Stimulated activated CD8-positive, alpha-beta memory T cell treated with anti-CD3 and anti-CD28 coated beads, Interleukin-15, amount 100 ng/mL, for 1 hour (primary cell): Measurements from ENCODE around the gene ROR1.
"Not testable (repeated sequence)": the region's sequence is repeated elsewhere in the genome, so short reads cannot be mapped to it uniquely, and the experiment has no call there.

Source experiments
- DNase-seq: peaks from one replicate; pipeline ENCODE4 v3.0.0-alpha.2; 2020; ENCODE audit warnings: low read depth

Gene ROR1

DNA sequence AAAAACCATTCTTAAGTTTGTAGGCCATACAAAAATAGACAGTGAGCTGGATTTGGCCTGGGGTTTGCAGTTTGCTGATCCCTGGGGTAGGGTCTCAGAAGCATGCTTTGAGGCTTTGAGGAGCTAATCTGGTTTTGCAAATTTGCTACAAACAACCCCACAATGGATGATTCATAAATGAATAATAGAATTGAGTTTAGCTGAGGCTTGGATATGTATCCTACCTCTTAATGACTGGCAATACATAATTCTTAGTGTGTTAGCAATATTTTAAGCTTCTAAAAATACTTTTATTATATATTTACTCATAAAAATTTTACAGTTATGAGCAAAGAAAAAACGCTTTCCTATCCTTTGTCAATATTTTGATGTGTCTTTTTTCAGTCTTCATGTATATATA, 50.6 kb downstream of the ROR1 start:
- DNase-seq: no peak

DNA sequence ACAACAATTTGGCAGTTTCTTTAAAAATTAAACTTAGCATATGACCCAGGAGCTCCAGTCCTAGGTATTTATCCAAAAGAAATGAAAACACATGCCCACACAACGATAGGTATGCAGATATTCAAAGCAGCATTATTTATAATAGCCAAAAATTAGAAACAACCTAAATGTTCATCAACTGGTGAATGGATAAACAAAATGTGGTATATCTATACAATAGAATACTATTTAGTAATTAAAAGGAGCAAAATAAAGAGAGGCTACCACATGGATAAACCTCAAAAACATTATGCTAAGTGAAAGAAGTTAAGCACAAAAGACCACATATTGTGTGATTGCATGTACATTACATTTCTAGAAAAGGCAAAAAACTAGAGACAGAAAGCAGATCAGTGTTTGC, 51.3 kb downstream of the ROR1 start:
- DNase-seq: no peak

GRCh38 chr1:63826246-63826861, 52.5 kb downstream of the ROR1 start:
- DNase-seq: not testable (repeated sequence)

DNA sequence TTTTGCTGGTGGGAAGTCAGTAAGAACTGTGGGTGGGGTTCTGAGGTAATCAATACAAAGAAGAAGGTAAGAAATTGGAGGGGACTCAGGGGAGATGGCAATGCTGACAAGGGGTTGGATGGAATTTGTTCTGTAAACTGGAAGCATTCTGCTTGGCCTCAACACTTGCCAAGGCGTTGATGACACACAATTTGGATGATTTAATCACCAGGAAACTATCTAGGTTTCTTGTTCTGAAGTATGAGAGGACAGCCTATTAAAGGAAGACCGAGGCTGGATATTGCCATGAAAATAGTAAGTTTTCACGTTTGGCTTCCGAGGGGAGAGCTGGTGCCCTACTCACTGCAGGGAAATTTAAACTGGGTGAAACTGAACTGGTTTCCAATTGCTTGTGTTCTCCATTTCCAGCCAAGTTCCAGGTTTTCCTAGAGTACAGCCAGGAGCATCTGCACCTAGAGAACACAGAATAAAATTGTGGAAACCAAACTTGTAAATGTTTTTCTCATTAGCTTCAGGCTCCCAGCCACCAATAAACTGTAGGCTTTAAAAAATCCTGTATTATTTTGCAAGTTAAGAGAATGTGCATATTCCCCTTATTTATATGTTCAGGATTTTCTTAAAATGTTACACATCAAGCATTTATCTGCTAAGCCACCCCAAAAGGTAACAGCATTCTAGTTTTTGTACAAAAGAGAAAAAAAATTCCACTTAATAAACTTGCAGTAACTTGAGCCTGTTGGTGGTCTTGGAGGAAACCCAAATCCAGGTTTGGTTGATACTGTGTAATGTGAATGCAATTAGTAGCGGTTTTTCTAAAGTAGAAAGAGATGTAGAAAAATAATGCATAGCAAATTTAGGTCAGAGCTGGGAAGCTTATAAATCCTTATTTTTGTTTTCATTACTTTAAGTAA, 53.8 kb downstream of the ROR1 start:
- no peak for DNase-seq

DNA sequence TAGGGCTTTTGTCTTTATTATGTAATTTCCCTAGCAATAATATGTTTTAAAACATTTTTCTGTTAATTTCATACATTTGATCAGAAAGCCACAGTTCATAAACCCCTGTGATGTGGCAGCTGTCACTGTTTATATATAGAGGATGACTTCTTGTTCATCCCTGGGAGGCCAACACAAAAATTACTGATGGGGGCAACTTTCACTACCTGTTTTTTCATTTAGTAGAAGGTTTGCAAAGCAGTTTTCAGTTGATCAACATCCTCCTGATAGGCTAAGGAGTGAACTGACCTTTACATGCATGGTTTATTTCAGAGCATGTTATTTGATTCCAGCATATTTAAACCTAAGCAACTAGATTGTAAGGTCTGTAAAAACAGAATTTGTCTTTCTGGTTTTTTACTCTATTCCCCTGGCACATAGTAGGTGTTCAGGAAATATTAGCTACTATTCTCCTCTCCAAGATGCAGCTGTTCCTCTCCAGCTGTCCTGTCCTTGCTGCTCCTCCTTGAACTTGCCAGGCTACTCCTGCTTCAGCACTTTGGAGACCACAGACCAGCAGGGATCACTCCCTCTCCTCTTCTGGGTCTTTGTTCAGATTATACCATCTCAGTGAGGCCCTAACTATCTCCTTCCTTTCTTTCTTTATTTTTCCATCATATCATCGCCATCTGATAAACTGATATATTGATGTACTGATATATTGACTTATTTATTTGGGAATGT, 54.7 kb downstream of the ROR1 start:
- no peak for DNase-seq

- DNase-seq: no peak
Observed at GRCh38 chr1:63829349-63830327, 55.8 kb downstream of the ROR1 start.

GRCh38 chr1:63831409-63831808, 57.6 kb downstream of the ROR1 start:
- no peak for DNase-seq

DNA sequence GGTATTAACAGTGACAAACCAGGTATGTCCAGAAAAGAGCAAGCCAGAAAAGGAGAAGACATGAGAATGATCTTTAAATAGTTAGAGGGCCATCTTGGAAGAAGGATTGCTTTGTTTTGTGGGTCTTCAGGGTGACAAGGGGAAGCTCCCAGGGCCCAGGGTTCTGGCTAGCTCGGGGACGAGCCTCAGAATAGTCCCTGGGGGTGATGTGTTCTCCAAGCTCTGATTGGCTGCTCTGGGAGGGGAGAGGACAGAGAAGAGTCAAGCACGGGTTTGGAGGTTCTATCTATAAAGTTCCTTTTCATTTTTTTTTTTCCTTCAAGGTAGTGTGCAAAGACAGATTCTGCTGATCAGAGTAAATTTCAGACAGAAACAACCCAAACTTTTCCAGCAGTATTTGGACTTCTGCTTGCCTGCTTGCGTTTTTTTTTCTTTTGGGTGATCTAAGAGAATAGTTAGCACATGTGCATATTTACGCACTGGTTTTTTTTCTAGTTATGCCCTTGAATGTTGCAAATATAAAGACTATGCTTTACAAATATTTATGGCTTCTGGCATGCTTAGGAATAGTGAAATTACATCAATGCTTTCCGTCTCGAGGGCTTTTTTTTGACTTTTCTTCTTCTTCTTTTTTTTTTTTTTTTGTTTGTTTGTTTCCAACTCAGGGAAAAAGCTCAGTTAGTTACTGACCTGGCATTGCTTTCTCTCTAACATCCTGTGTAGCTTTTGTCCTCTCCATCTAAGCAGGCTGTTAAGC, 59.7 kb downstream of the ROR1 start:
- no peak for DNase-seq

DNA sequence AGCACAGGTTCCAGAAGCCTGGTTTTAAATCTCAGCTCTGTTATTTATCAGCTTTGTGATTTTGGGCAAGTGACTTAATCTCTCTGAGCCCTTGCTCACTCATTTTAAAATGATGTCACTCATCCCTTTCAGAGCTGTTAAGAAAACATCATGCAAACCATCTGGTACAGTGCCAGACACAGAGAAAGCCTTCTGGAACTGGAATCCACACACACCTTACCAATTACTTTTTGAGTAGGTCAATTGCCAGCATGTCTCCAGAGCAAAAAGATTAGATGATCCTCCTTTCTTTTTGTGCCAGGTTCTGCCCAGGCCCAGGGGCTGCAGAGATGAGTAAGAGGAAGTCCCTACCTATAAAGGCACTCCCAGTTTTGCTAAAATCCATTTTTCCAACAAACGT, 61.3 kb downstream of the ROR1 start:
- DNase-seq: no peak

DNA sequence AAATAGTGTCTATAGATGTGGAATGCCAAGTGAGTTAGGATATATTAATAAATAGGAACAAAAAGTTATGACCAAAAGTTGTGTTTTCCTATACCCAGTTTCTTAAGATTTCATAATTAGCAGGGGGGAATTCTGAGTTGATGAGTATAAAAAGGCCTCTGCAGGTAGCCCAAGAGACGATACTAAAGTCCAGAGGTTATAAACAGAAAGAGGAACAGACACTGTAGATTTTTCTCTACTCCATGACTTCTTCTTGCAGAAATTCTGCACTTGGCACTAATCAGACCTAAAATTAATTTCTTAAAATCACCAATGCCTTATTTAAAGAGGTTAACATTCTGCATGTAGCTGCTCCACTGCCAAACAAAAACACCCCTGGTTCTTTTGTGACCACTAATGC, 62.6 kb downstream of the ROR1 start:
- DNase-seq: no peak

GRCh38 chr1:63836830-63837229, 63.0 kb downstream of the ROR1 start:
- DNase-seq: no peak

DNA sequence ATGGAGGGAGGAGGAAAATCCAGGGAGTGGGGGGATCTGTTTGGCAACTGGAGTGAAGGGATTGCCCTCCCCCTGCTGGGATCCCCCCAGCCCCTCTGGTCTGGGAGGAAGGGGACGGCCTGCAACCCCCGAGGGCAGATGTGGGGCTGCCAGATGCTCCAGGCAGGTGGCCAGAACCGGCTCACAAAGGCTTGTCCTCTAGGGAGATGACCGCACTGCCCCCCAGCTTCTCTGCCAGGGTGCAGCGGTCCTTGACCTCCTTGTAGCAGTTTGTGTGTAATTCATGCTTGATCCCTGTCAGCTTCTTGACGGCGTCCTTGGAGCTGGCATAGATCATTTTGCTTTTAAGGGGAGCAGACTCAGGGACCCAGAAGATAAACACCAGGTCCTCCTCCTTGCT, 69.2 kb downstream of the ROR1 start:
- no peak for DNase-seq

- no peak for DNase-seq
Observed at GRCh38 chr1:63843884-63844283, 70.1 kb downstream of the ROR1 start.

GRCh38 chr1:63845346-63845745, 71.5 kb downstream of the ROR1 start:
- DNase-seq: no peak

- no peak for DNase-seq
Observed at GRCh38 chr1:63847308-63847910, 73.6 kb downstream of the ROR1 start.

GRCh38 chr1:63848733-63849132, 74.9 kb downstream of the ROR1 start:
- no peak for DNase-seq

DNA sequence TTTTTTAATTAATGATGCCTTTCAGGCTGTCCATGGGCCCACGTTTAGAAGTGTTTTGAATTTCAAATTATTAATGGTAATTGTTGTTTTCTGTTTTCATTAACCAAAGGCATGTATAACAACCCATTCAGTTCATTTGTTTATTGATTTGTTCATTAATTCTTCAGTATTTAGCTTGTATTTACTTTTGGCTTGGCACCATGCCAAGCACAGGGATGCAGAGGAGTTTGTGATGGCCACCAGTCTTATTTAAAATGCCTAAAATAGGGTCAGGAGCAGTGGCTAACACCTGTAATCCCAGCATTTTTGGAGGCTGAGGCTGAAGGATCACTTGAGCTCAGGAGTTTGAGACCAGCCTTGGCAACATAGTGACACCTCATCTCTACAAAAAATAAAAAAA, 75.3 kb downstream of the ROR1 start:
- DNase-seq: no peak

DNA sequence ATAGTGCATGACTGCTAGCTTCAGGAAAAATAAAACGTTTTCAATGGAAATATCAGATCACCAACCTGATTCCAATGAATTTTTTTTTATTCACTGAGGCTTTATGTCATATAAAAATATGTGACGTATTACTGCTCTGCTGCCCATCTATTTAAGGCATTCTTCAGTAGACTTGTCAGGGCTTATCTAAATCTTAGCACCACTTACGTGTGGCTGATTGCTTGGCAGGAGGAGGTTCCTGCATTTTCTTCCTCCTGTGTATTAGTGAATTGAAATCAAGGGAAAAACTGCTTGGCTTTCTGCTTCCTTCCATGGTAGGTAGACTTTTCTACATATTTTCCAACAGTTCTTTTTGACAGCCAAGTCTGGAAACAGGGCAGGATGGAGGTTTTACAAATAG, 80.3 kb downstream of the ROR1 start:
- no peak for DNase-seq

DNA sequence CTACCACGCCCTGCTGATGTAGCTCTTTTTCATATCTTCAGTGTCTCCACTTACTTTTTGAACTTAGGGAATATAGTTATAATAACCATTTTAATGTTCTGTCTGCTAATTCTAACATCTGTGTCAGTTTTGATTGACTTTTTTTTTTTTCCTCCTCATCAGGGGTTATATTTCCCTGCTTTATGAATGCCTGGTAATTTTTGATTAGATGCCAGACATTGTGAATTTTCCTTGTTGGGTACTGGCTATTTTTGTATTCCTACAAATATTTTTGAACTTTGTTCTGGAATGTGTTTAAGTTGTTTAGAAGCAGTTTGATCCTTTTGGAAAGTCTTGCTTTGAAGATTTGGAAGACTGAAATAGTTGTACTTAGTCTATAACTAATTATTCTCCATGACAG, 82.1 kb downstream of the ROR1 start:
- DNase-seq: no peak

DNA sequence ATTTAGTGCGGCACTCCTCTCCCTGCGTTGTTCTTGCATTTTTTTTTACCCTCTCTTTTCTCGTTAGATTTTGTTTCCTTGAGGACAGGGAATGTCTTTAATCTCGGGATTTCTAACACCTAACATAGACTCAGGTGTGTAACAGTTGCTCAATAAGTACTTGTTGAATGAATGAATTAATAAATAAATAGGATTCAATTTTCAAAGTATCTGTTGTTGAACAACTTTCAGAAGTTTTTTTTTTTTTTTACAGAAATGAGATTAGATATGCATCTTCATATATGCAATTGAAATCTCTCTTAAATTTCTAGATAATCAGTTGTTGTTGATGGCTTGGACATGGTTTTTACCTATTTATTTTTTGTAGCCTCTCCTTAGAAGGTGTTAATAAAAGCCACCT, 83.1 kb downstream of the ROR1 start:
- DNase-seq: no peak

GRCh38 chr1:63857478-63857877, 83.7 kb downstream of the ROR1 start:
- DNase-seq: no peak
